Keratinocyte (primary cell): ENCODE results near the gene RXRA. TPM values are rescaled to one million over a fixed set of nuclear protein-coding genes. Genes with fewer than 3 reads are reported as not detected.

Experiments used
- DNase-seq: peaks from one replicate; pipeline ENCODE4 v3.0.0-alpha.2; 2011; ENCODE audit warnings: low read depth, missing footprints, low spot score
- FAIRE-seq: peaks from 2 replicates; lab custom pipeline; 2011; peaks lifted over from hg19 to GRCh38; lab: Jason Lieb, UNC
- H2AFZ ChIP-seq: 2 replicates; pipeline ENCODE4 v1.6.0; 2012; ENCODE audit warnings: low read length, control low read depth, inconsistent platforms; ENCODE audit not compliant: control insufficient read depth
- H3K27ac ChIP-seq: 2 replicates; pipeline ENCODE4 v1.5.1; 2011; ENCODE audit warnings: low read length; ENCODE audit not compliant: control insufficient read depth, insufficient read depth
- H3K27me3 ChIP-seq: 3 replicates; pipeline ENCODE4 v1.6.0; 2011; ENCODE audit warnings: low read length; ENCODE audit not compliant: control insufficient read depth, insufficient read depth; ENCODE audit errors: extremely low read depth
- H3K36me3 ChIP-seq, 2 experiments: 2 replicates in 1 of 2; 3 replicates in 1 of 2; pipeline ENCODE4 v1.5.1; 2011; ENCODE audit warnings: low read length in 2 of 2, mild to moderate bottlenecking in 1 of 2; ENCODE audit not compliant: control insufficient read depth in 2 of 2, insufficient read depth in 2 of 2; ENCODE audit errors: extremely low read depth in 1 of 2
- H3K4me1 ChIP-seq: 3 replicates; pipeline ENCODE4 v1.5.1; 2011; ENCODE audit warnings: low read length; ENCODE audit not compliant: control insufficient read depth, insufficient read depth; ENCODE audit errors: extremely low read depth
- H3K4me2 ChIP-seq: 3 replicates; pipeline ENCODE4 v1.6.0; 2011; ENCODE audit warnings: low read depth, low read length; ENCODE audit not compliant: control insufficient read depth, insufficient read depth; ENCODE audit errors: extremely low read depth
- H3K4me3 ChIP-seq, 3 experiments: fragments of 200-600 bp in 1 of 3; sonication (generic) in 1 of 3; 2 replicates in 2 of 3; 3 replicates in 1 of 3; pipeline ENCODE4 v1.5.1; 2011 to 2016; ENCODE audit warnings: low read length in 3 of 3, mild to moderate bottlenecking in 3 of 3, control low read depth in 2 of 3, inconsistent platforms in 1 of 3, low read depth in 1 of 3, mixed read lengths in 1 of 3, mixed run types in 1 of 3, moderate library complexity in 1 of 3; ENCODE audit not compliant: control insufficient read depth in 2 of 3, insufficient read depth in 2 of 3; ENCODE audit errors: extremely low read depth in 1 of 3
- H3K79me2 ChIP-seq: 2 replicates; pipeline ENCODE4 v1.6.0; 2012; ENCODE audit warnings: low read length; ENCODE audit not compliant: control insufficient read depth, insufficient read depth
- H3K9ac ChIP-seq: 3 replicates; pipeline ENCODE4 v1.6.0; 2011; ENCODE audit warnings: low read length; ENCODE audit not compliant: control insufficient read depth, insufficient read depth; ENCODE audit errors: extremely low read depth
- H3K9me1 ChIP-seq: 3 replicates; pipeline ENCODE4 v1.6.0; 2011; ENCODE audit warnings: low read length; ENCODE audit not compliant: control insufficient read depth, insufficient read depth; ENCODE audit errors: extremely low read depth
- H3K9me3 ChIP-seq: 2 replicates; pipeline ENCODE4 v1.5.1; 2012; ENCODE audit warnings: low read depth, low read length; ENCODE audit not compliant: control insufficient read depth
- H4K20me1 ChIP-seq: 3 replicates; pipeline ENCODE4 v1.6.0; 2011; ENCODE audit warnings: low read length; ENCODE audit not compliant: control insufficient read depth, insufficient read depth; ENCODE audit errors: extremely low read depth
- CTCF ChIP-seq, 3 experiments: IDR thresholded peaks in 1 of 3; conservative IDR thresholded peaks in 1 of 3; optimal IDR thresholded peaks in 1 of 3; 2 replicates in 2 of 3; 3 replicates in 1 of 3; pipeline versions ENCODE3 to v1.5.1; 2011; ENCODE audit warnings: low read length in 3 of 3, mild to moderate bottlenecking in 3 of 3, moderate library complexity in 2 of 3, control low read depth in 1 of 3, inconsistent platforms in 1 of 3; ENCODE audit not compliant: insufficient read depth in 2 of 3; ENCODE audit errors: extremely low read depth in 1 of 3
- EZH2 ChIP-seq: IDR thresholded peaks from one replicate; pipeline ENCODE4 v1.6.1; 2012; ENCODE audit warnings: inconsistent platforms, mild to moderate bottlenecking, low read length, moderate library complexity
- dilution Hi-C: fragments of 300-500 bp; cut with MboI; formaldehyde crosslinking; loops from one replicate; pipeline ENCODE4 v1.7.0; 2020; ENCODE audit warnings: low sequenced_read_pairs; ENCODE audit not compliant: extremely low pct_ligation_motif_present
- polyA plus RNA-seq, 5 experiments: library from polyadenylated mRNA; depleted of rRNA in 3 of 5; stranded (reverse) in 3 of 5; stranded (forward) in 1 of 5; unstranded in 1 of 5; fragments of >200 nt; gene quantifications; 1 replicate in 1 of 5; 2 replicates in 3 of 5; 3 replicates in 1 of 5; pipeline versions ENCODE4 v1.2.1 to v1.2.3, GENCODE V29; 2011 to 2012; ENCODE audit warnings: missing spikeins in 2 of 5, low read depth in 1 of 5, low replicate concordance in 1 of 5

RXRA gene
- polyA plus RNA-seq, 1 donor (not counting 4 experiments of a cell fraction or from before 2014, with no cell fraction given), result 9.7 TPM

- no peak overlapping the region for H3K4me2 ChIP-seq
- no peaks in the 10 kb centered on the region for H3K9me3 ChIP-seq
- DNase-seq (no peak), FAIRE-seq (no peak)
- H3K9me1 ChIP-seq, result no peaks in the 10 kb centered on the region
- no peak overlapping the region for H3K27ac ChIP-seq
- H3K9ac ChIP-seq, result no peak overlapping the region
- no peak overlapping the region for H3K4me3 ChIP-seq
- TF ChIP-seq EZH2, result no peak
- TF ChIP-seq CTCF (optimal IDR thresholded peaks at IDR 0.05 in 1 of 3, IDR thresholded peaks at IDR 0.05 in 1 of 3, conservative IDR thresholded peaks at IDR 0.05 in 1 of 3; ENCODE audit: extremely low read depth in 1 of 3, insufficient read depth in 2 of 3, low read length in 3 of 3), result no peak
- dilution Hi-C loops, result no loop called here
- no peaks in the 10 kb centered on the region for H4K20me1 ChIP-seq
- H3K4me1 ChIP-seq, result no peaks in the 10 kb centered on the region
- H3K27me3 ChIP-seq, result no peaks in the 10 kb centered on the region
- H2AFZ ChIP-seq, result no peak overlapping the region
- H3K36me3 ChIP-seq, result no peaks in the 10 kb centered on the region
- no peaks in the 10 kb centered on the region for H3K79me2 ChIP-seq
Measured at GRCh38 chr9:134477927-134478326, 151.7 kb downstream of the RXRA start.

GRCh38 chr9:134481762-134482161 lies 155.5 kb downstream of the RXRA start:
- Histone ChIP-seq H3K27ac (no peak overlapping the region), H3K36me3 (no peaks in the 10 kb centered on the region), H3K9ac (no peak overlapping the region), H3K9me3 (no peaks in the 10 kb centered on the region), H3K4me1 (no peaks in the 10 kb centered on the region), H3K79me2 (no peaks in the 10 kb centered on the region), H4K20me1 (no peaks in the 10 kb centered on the region), H2AFZ (no peak overlapping the region), H3K9me1 (no peaks in the 10 kb centered on the region), H3K27me3 (no peaks in the 10 kb centered on the region), H3K4me2 (no peak overlapping the region), H3K4me3 (no peak overlapping the region)
- TF ChIP-seq EZH2, result no peak
- no peak for TF ChIP-seq CTCF (optimal IDR thresholded peaks at IDR 0.05 in 1 of 3, IDR thresholded peaks at IDR 0.05 in 1 of 3, conservative IDR thresholded peaks at IDR 0.05 in 1 of 3; ENCODE audit: extremely low read depth in 1 of 3, insufficient read depth in 2 of 3, low read length in 3 of 3)
- no peak for DNase-seq
- no peak for FAIRE-seq
- dilution Hi-C loops, result no loop called here
